ENCODE data around the gene C3orf20.

DNA sequence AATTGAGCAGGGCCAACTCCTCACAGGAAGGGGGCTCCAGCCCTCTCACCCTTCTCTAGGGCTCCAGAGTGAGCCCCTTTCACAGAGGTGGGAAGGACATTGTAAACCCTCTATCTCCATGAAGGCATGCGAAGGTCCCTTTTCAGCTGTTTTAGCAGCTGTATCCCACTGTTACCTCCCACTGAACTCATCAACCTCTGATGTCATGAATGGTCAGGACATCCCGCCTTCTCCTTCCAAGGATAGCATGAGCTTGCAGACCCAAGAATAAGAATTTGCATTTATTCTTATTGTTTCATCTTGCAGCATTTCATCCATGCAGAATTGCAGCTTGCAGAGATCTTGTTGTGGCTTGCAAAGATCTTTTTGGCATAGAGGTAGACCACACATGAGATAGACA, 119.5 kb downstream of the C3orf20 start:
- TF ChIP-seq POLR2A (IDR thresholded peaks at IDR 0.05; ENCODE audit: low read length) (no peak), GATA1 (IDR thresholded peaks at IDR 0.05; ENCODE audit: low read depth, low read length) (no peak)

Data from erythroblast (primary cell).